GM15510 (cell line): ENCODE results near the gene LMOD3.

ENCODE experiments used
- POLR2A ChIP-seq: IDR thresholded peaks from 3 replicates; pipeline ENCODE4 v1.6.1; 2011; ENCODE audit warnings: borderline replicate concordance; ENCODE audit not compliant: insufficient read length; ENCODE audit errors: extremely low read depth

LMOD3 gene

GRCh38 chr3:69122403-69122802 is at the start of gene LMOD3:
LMOD3 (minus strand) TSS chr3:69122595; CDS start chr3:69122386, 209 bp downstream.
- TF ChIP-seq POLR2A: no peak

- no peak for TF ChIP-seq POLR2A
Measured at GRCh38 chr3:69172058-69172457, 49.7 kb upstream of the LMOD3 start.

- no peak for TF ChIP-seq POLR2A
Measured at GRCh38 chr3:69166446-69166845, 44.1 kb upstream of the LMOD3 start.

GRCh38 chr3:69165744-69166143 is 43.3 kb upstream of the LMOD3 start:
- TF ChIP-seq POLR2A: no peak

GRCh38 chr3:69164296-69164695 is 41.9 kb upstream of the LMOD3 start:
- TF ChIP-seq POLR2A: no peak

GRCh38 chr3:69162308-69162980 is 40.0 kb upstream of the LMOD3 start:
- TF ChIP-seq POLR2A: no peak

DNA sequence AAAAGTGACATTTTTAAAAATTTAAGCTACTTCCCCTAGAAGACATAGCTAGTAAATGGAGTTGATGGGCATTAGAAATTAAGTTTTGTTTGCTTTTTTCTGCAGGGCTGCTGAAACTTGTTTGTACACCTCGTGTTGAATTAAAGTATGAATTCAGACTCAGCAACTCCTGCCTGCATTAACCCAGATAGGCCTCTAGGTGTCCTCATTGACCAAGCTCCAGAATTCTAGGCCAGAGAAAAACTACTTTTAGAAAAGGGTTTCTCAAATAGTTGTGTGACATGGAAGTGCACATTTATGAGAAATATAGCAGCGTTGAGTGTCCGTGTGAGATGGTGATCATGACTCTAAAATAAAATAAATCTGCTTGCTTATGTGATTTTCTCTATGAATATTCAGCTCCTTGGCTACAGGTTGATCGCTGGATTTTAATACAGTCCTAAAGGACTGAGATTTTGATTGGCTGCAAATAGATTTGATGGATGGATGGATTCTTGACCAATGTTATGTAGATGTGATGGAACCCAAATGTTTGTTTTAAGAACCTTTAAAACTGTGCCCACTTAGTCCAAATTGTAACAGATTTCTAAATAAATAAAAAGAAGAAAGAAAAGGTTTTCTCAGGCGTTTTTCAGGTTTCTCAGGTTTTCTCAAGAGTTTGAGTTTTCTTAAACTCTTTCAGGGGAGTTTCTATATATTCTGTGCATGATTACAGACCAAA is 39.4 kb upstream of the LMOD3 start:
- no peak for TF ChIP-seq POLR2A

DNA sequence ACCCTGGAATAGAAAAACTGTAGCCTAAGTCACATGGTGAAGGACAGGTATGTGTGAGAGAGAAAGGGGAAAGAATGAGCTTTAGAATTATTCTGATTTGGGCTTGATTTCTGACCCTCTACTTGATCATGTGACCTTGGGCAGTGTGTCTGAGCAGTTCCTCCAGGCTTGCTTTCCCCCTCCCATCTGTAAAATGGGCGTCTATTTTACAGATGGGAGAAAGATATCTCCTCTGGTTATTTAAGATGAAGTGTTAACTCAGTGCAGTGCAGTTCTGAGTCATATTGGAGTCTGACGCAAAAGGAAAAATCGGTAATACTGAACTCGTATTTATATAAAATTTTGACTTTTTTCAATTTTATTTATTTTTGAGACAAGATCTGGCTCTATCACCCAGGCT is 38.1 kb upstream of the LMOD3 start:
- no peak for TF ChIP-seq POLR2A

GRCh38 chr3:69160107-69160506 is 37.7 kb upstream of the LMOD3 start:
- no peak for TF ChIP-seq POLR2A

DNA sequence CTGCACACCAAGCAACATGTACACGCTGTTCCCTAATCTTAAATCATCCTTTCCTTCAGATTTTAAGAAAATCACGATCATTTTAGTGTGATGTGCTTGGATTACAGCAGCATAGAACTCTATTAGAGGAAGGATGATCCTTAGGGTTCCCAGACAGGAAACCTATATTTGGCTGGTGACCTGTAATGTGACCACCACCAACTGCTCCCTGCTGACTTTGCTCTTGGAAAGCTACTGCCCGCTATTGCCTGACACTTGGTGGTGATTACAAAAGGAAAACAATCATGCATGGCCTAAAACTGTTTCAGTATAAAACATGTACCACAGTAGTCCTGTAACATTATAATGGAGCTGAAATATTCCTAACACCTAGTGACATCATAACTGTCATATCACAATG is 27.2 kb upstream of the LMOD3 start:
- no peak for TF ChIP-seq POLR2A

DNA sequence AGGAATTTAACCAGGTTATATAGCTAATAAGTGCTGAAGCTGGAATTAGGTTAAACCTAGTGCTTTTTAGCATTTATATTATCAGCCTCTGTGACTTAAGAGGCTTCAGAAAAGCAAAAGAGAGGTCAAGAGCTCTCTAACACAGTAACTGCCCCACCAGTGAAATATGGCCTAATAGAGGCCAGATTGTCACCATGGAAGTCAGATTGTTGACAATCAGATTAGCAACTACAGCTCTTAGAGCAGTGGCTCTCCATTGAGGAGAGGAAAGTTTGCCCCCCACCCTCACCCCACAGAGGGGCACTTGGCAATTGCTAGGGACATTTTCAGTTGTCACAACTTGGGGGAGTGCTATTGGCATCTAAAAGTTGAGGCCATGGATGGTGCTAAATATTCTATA is 23.3 kb upstream of the LMOD3 start:
- TF ChIP-seq POLR2A: no peak

GRCh38 chr3:69144631-69145245 is 22.3 kb upstream of the LMOD3 start:
- no peak for TF ChIP-seq POLR2A

GRCh38 chr3:69143612-69144011 is 21.2 kb upstream of the LMOD3 start:
- TF ChIP-seq POLR2A: no peak

GRCh38 chr3:69142797-69143454 is 20.5 kb upstream of the LMOD3 start:
- no peak for TF ChIP-seq POLR2A

DNA sequence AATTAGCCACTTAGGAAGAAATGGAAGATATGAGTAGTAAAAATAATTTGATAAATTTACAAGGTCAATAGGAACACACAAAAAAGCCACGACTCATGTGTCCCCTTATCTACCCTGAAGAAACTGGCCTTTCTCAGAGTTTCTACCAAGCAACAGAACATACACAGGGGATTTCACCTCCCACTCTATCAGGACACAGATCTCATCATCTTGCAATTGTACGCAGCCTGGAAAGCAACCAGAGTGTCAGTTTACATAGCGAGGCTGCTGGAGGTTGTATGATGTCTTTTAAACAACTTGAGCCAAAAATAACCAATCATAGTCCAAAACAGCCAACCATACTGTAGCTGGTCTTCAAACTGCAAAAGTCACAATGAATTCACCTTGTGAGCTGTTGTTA is 19.7 kb upstream of the LMOD3 start:
- TF ChIP-seq POLR2A: no peak

GRCh38 chr3:69141313-69141712 is 18.9 kb upstream of the LMOD3 start:
- no peak for TF ChIP-seq POLR2A

GRCh38 chr3:69137412-69137811 is 15.0 kb upstream of the LMOD3 start:
- no peak for TF ChIP-seq POLR2A
